HG03097 (cell line): Measurements from ENCODE around the gene MMS22L.

Experiments used
- ATAC-seq: cut with Tn5 transposase; IDR thresholded peaks from one replicate; pipeline ENCODE4 v1.9.1; 2021; ENCODE audit not compliant: unreplicated experiment, low FRiP score

Gene MMS22L

GRCh38 chr6:97151601-97152000 lies 131.4 kb downstream of the MMS22L start:
- ATAC-seq, result no peak

DNA sequence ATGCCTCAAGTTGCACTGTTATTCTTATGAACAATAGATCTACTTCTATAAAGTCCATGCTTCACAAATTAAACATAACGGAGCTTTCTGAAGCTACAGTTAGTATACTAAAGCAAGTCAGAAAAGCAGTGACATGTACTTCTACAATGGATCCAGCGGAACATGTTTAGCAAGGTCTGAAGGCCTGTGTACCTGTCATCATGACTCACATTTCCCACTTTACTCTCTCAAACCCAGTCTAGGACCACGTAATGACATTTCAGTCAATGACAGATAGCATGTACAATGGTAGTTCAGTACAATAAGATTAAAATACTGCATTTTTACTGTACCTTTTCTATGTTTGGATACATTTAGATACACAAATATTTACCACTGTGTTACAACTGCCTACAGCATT lies 132.1 kb downstream of the MMS22L start:
- ATAC-seq, result no peak

- ATAC-seq, result no peak
These were observed 135.6 kb downstream of the MMS22L start for GRCh38 chr6:97147421-97147820.

GRCh38 chr6:97145691-97146090 lies 137.3 kb downstream of the MMS22L start:
- ATAC-seq, result no peak

DNA sequence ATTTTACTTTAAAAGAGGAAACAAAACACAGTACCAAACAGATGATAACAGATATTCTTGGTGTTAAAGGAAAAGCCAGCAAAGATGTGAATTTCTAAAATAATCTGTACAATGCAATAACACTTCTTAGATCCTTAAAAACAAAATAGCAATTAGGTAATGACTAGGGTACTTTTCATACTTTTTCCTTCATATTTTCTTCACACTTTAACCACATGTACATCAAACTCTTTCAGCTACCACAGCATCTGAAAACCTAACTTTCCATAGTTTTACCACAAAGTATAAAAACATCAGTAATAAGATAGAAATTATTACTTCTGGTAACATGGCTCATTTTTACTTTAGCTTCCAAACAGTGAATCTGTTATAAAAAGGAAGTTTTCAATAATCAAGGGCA lies 141.3 kb downstream of the MMS22L start:
- ATAC-seq, result no peak

GRCh38 chr6:97138581-97138980 lies 144.4 kb downstream of the MMS22L start:
- ATAC-seq, result no peak

DNA sequence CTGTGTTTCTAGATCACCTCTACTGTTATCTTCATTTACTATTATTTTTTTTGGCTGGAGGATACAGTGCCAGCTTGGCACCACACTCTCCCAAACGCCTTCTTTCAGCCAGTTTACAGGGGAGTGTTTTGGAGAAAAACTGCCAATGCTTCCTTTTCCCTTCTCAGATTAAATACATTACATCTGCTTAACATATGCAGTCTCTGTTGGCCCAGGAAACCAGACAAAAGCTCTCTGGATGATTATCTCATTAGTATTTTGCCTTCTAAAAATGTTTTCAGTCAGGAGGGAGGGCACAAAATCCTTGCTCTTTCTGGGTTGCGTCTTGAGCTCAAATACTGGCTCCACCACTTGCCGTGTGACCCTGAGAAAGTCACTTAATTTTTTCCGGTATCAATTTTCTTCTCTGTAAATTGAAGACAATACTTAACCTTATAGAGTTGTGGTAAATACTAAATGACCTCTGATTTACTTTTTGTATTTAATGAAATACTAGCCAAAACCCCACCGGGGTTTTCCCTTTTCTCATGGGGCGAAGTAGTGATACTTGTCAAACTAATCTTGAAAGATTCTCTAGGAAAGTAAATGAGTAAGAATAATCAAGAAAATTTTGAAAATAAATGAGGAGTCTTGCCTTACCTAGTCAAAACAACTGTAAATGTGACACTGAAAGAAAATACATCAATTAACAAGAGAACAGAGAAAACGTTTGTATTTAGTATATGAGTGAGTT lies 146.2 kb downstream of the MMS22L start:
- no peak for ATAC-seq

DNA sequence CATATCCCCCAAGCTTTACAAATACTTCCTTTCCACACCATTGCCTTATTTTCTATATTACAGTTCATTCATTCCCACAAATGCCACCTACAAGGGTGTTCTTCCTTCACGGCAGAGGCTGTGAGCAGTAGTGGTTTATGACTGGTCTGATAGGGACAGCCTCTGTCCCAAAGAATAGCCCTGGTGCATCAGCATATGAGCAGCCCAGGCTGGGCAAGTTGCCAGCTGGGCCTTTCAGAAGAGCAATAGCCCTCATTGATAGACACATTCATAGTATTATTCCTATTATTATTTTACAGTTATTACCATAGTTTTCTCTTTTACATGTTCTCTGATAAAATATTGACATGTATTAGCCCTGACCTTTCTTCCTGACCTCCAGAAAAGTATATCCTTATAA lies 149.9 kb downstream of the MMS22L start:
- no peak for ATAC-seq

DNA sequence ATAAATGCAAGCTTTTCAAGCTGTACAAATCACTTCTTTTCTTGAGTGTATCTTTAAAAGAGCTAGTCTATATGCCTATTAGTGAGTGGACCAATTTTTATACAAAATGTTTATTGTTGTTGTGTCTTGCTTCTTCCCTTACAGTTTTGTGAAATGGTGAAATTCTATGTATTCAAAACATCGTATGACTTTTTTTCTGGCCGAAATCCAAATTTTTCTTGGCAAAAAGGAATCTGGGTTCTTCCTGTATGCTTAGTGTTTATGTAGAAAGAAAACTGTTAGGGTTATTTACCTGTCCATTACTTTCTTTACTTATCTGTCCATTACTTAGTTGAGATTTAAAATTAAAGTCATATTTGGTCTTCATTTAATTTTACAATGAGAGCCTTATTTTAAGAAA lies 153.9 kb downstream of the MMS22L start:
- ATAC-seq, result no peak

DNA sequence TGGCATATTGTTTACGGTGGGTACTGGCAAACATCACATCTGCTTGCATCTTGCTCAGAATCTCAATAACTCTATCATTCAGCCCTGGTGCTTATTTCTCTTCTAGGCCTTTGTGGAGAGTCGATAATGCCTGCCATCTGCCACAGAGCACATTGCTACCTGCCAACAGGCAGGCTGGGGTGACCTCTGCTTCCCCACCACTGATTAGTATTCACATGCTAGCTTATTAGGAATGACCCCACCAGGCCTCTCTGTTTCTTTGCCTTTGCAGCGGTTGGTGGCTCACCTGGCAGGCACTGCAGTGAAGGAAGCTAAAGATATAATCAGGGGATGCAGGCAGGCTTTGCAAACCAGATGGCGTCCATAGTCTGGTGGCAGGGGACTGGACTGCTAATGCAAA lies 154.5 kb downstream of the MMS22L start:
- ATAC-seq, result no peak

GRCh38 chr6:97123652-97124051 lies 159.4 kb downstream of the MMS22L start:
- ATAC-seq, result no peak

DNA sequence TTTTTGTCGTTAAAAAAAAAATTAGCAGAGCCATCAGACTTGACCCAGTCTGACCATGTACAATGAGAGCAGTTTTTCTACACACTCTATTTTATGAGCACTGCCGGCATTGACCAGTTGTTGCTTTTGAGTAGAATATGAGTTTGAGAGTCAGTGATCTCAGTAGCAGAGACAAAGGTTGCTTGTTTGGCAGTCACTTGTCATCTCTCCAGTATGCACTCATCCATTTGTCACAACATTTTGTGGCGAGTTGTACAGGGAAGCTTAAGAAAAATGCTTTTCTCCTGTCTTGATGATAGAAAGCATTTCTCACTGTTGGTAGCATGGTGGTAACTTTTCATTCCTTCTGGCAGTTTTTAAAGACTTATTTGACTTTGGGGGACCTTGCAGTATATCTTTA lies 159.9 kb downstream of the MMS22L start:
- no peak for ATAC-seq

GRCh38 chr6:97120511-97120910 lies 162.5 kb downstream of the MMS22L start:
- ATAC-seq, result no peak

DNA sequence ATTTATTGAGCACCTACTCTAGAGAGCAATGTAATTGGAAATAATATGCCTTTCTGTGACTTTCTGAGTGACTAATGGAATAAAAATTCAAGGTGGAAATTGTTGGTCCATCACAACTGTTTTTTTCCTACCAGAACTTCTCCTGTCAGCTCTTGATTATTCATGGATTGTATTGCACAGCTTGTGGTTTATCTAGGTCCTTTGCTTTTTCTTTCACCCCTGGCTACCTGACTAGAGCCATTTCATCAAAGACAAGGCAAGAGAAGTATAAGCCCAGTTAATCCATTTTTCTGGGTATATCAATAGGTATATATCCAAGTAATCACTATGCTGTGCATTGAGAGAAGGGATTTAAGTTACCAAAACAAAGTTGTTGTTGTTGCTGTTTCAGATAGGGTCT lies 168.4 kb downstream of the MMS22L start:
- ATAC-seq, result no peak

- no peak for ATAC-seq
These were observed 169.8 kb downstream of the MMS22L start for GRCh38 chr6:97113170-97113569.

DNA sequence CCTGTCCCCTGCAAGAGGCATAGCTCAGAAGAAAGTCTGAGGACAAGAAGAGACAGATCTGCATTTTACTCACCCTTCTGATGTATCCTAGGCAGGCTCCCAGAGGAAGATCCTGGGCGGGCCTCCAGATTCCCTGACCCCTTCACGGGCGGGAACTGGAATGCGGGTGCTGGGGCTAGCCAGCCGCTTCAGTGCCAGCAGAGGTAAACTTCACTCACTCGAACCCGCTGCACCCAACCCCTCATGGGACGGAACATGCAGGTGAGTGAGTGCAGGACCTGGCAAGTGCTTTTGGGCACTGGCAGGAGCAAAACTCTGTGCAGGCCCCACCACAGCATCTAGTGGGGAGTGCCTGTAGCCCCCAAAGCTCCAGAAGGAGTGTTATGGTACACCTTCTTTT lies 171.8 kb downstream of the MMS22L start:
- ATAC-seq, result no peak

- no peak for ATAC-seq
These were observed 172.4 kb downstream of the MMS22L start for GRCh38 chr6:97110626-97111025.

DNA sequence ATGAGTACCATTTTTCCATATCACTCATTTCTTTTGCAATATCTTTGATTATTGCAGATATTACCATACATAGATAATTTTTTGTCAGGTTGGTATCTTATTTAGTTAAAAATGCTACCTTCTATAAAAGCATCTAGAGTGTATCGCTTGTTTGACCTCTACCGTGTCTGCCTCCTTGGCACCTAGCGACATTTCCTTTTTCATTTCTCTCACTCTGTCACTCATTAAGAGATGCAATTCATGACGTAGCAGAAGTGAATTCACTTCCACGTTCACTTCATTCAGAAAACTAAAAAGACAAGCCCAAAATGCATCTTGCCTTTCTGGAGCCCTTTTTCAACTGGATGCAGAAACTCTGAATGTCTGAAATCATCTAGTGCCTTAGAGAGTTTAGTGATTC lies 172.9 kb downstream of the MMS22L start:
- ATAC-seq, result no peak

DNA sequence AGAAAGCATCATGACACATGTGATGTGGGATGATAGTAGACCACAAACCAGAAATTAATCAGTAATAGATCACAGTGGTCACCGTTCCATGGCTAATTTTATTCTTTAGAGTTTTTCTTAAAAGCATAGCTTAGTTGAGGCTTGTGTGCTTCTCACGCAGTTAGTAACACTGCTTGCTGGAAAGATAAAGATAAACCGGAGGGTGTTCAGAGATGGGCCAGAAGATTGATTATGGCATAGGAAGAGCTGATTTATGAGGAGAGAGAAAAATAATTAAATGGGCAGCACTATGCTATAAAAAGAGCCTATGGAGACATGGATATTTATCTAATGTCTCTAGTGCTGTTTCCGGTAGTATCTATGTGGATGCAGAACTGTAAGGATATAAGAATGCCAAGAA lies 173.6 kb downstream of the MMS22L start:
- no peak for ATAC-seq

- ATAC-seq, result no peak
These were observed 180.7 kb downstream of the MMS22L start for GRCh38 chr6:97102145-97102790.

- no peak for ATAC-seq
These were observed 182.3 kb downstream of the MMS22L start for GRCh38 chr6:97100696-97101095.
